ENCODE measurements around the gene RNF31.

Gene RNF31

GRCh38 chr14:24204163-24205146 lies 57.2 kb downstream of the RNF31 start:
- no peak for DNase-seq

- DNase-seq, result no peak
Measured at GRCh38 chr14:24206260-24207103, 59.2 kb downstream of the RNF31 start.

- DNase-seq, result no peak
Measured at GRCh38 chr14:24207104-24207551, 59.8 kb downstream of the RNF31 start.

GRCh38 chr14:24207625-24208024 lies 60.3 kb downstream of the RNF31 start:
- no peak for DNase-seq

Measured in islet precursor cell (in vitro differentiated cells).